ENCODE measurements around the gene ACY1.

ACY1 gene

DNA sequence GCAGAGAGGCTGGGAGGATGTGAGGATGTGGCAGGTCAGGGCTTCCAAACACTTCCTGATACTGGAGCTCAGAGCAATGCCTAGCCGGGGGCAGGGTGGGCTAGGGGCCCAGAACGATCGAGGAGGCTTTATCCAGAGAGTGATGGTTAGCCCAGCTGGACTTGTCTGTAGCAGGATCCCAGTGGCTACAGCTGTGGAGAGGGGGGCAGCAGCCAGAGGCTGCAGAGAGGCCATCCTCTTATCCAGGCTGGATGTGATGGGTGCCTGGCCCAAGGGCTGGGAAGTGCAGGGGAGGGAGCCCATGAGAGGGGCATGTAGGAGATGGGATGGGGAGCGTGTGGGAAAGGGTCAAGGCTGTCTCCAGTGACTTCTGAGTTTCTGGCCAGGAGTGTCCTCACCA, 36.5 kb upstream of the ACY1 start:
- no peak for DNase-seq

GRCh38 chr3:51947215-51947900, 36.0 kb upstream of the ACY1 start:
- no peak for DNase-seq

- no peak for DNase-seq
Measured at GRCh38 chr3:51948016-51948580, 35.2 kb upstream of the ACY1 start.

GRCh38 chr3:51949121-51949520, 34.2 kb upstream of the ACY1 start:
- no peak for DNase-seq

- no peak for DNase-seq
Measured at GRCh38 chr3:51950899-51951298, 32.4 kb upstream of the ACY1 start.

GRCh38 chr3:51953445-51953844, 29.9 kb upstream of the ACY1 start:
- no peak for DNase-seq

DNA sequence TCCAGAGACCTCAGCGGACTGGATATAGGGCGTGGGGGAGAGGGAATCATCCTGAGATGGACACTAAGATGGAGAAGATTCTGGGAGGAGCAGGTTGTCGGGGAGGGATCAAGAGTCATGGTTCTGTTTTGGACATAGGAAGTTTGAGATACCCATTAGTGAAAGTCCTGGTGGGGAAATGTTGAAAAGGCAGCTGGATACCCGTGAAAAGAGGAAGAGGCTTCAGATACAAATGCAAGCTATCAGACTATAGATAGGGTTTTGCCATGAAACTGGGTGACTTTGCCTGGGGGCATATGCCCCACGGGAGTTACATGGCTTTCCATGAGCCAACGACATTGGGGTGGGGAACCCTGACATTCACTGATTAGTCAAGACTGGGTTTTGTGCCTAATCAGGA, 29.2 kb upstream of the ACY1 start:
- no peak for DNase-seq

- no peak for DNase-seq
Measured at GRCh38 chr3:51954713-51955112, 28.6 kb upstream of the ACY1 start.

DNA sequence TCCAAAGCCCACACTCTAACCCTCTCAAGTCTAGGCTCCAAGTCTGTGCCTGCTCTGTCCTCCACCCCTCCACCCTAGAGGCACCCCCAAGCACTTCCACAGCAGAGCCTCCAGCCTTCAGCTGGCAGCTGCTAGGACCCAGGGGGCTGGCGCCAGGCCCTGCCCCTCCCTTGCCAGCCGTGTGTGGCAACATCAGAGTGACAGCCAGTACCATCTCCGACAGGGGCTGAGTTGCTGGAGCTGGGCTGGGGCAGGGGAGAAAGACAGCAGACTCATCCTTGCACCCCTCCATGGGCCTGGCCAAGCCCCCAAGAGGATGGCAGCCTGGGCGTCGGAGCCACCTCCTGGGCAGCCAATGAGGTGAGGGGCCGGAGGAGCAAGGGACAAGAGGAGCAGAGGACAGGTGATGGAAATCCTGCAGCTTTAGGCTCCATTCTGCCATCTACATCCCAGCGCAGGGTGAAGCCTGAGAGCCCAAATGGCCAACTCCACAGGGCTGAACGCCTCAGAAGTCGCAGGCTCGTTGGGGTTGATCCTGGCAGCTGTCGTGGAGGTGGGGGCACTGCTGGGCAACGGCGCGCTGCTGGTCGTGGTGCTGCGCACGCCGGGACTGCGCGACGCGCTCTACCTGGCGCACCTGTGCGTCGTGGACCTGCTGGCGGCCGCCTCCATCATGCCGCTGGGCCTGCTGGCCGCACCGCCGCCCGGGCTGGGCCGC, 28.0 kb upstream of the ACY1 start, which contains the start of gene GPR62:
TSS of gene GPR62 (plus strand) at position 207 of the 718 bp plus-strand sequence. CDS start at position 479, 272 bp downstream.
- no peak for DNase-seq

- no peak for DNase-seq
Measured at GRCh38 chr3:51955893-51956770, 27.2 kb upstream of the ACY1 start.

GRCh38 chr3:51957520-51958205, 25.7 kb upstream of the ACY1 start:
- no peak for DNase-seq

DNA sequence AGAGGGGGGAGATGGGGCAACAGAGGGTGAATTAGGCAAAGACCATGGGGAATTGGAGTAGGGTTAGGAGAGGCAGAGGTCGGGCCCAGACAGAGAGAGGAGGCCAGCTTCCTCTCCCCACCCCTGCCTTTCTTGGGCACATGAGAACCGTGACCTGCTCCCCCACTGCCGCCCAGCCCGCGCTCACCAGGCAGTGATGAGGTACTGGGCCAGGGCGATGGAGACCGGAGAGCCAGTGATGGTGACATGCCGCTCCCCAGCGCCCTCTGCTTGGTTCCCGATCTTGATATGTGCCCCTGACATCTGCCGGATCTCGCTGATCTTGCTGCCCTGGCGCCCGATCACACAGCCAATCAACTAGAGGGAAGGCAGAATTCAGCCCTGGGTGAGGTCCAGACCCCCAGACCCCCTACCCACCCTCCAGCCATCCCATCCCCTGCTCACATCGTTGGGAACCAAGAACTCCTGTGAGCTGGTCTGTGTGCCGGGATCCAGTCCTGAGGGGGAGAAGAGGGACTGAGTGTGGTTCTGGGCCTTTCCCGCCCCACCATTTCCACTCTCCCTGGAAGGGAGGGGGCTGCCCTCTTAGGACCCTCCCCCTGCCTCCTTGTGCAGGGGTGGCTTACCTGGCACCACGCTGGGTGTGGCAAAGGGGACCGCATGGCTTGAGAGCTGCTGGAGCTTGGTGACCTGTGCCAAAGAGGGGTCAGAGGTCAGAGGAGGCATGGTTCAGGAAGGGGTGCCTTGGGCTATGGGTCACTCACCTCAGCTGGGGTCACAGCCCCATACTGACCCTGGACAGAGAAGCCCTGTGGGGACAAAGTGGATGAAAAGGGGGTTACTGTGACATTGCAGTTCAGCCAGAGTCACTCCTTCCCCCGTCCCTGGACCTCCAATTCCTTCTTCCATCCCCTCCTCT, 24.5 kb upstream of the ACY1 start:
- DNase-seq, result no peak

GRCh38 chr3:51959651-51960050, 23.7 kb upstream of the ACY1 start:
- DNase-seq, result no peak

GRCh38 chr3:51960386-51960785, 22.9 kb upstream of the ACY1 start:
- DNase-seq, result no peak

GRCh38 chr3:51961011-51961410, 22.3 kb upstream of the ACY1 start:
- DNase-seq, result no peak

DNA sequence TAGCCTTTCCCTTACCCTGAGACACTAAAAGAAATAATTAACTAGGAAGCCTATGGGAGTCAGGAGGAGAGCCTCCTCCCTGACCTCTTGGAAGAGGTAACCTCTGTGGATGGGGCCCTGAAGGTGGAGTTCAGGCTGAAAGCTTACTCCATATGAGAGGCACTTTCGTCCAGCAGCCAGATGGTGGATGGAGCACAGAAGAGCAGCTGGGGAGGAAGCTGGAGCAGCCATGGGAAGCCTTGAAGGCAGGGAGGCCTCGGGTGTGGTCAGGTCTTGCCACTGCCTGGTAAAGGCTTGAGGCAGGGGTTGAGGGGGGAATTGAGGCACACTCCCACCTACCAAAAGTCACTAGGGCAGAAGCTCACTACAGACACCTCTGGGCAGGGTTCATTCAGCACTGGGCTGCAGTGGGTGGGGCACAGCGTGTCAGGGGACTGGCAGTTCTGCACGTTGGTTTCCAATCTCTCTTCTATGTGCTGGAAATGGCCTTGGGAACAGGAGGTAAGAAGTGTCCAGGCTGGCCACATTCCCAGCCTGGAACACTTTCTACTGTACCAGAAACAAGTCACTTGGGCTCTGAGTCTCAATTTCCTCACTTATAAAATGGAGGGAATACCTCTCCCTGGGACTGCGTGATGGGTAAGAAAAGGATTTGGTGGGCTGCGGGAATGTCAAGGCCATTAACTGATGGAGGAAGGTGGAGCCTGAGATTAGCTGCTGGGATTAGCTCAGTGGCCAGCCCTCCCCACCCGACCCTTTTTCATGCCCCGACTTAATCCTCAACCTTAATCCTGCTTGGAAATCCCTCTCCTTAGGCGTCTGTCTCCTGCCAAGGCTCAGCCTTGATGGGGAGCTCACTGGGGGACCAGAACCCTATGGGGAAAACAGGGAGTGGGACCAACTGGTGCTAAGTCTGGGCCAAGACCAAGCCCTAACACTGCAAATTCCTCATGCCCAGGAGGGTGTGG, 21.4 kb upstream of the ACY1 start:
- no peak for DNase-seq

DNA sequence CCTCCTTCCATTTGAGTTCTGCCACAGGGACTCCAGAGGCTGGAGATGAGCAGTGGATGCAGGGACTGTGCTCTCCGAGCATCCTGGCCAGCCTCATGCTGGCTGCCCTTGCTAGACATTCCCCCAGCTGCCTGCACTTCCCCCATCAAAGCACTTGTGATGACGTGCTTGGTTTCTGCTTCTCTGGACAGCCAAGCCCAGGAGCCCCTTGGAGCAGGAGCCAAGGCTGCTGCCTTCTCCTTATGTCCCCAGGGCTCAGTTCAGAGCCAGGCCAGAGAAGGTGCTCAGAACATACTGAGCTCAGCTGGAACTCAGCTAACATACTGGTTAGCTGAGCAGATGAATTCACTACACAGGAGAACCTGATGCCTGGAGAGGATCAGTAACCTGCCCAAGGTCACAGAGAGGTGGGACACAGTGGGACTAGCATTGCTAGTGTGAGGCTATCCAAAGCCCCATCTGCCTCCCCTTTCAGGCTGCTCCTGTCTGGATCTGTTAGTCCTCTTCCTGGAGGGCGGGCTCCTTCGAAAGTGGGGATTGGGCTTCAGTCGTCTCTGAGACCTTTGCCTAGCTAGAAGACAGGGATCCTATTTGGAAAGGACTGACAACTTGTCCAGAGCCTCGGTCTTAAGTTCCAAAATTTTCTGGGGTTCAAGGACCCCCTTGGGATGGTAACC, 20.3 kb upstream of the ACY1 start:
- DNase-seq, result no peak

GRCh38 chr3:51963951-51964451, 19.3 kb upstream of the ACY1 start:
- no peak for DNase-seq

DNA sequence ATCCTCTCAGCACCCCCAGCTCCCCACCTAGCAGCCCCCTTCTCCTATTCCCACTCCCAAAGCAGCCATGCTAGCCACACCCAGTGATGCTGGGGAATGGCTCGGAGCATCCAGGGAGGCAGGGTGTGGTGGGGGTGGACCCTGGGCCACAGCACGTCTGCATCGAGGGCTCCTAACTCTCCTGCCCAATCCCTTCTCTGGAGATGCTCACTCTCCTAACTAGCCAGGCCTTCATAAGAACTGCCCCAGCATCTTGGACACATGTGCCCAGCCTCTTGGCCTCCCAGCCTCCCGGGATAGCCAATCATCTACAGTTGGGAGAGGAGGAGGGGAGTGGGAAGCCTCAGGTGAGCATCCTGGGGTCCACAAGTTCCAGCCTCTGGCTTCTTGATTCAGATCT, 18.8 kb upstream of the ACY1 start:
- DNase-seq, result no peak
